Epidermal melanocyte (primary cell): ENCODE results near the gene HGD.
"Not testable (repeated sequence)": the region's sequence is repeated elsewhere in the genome, so short reads cannot be mapped to it uniquely, and the experiment has no call there.

Source experiments
- DNase-seq: peaks from one replicate; pipeline ENCODE4 v3.0.0; 2011; ENCODE audit warnings: low spot score; ENCODE audit not compliant: insufficient read length

HGD gene

GRCh38 chr3:120682095-120682681, at the start of gene HGD:
Gene HGD, minus strand, starts transcription at chr3:120682239. Its CDS starts 128 bp downstream, at chr3:120682111.
- no peak for DNase-seq

GRCh38 chr3:120730576-120731542, 48.8 kb upstream of the HGD start:
- no peak for DNase-seq

- DNase-seq: no peak
These were observed 44.8 kb upstream of the HGD start for GRCh38 chr3:120726791-120727190.

GRCh38 chr3:120719167-120719834, 37.3 kb upstream of the HGD start:
- DNase-seq: not testable (repeated sequence)

GRCh38 chr3:120713262-120713661, 31.2 kb upstream of the HGD start:
- DNase-seq: no peak

GRCh38 chr3:120710369-120710768, 28.3 kb upstream of the HGD start:
- no peak for DNase-seq

- no peak for DNase-seq
These were observed 26.4 kb upstream of the HGD start for GRCh38 chr3:120708408-120708807.

- no peak for DNase-seq
These were observed 24.9 kb upstream of the HGD start for GRCh38 chr3:120706950-120707349.

GRCh38 chr3:120705884-120706582, 24.0 kb upstream of the HGD start:
- DNase-seq: no peak

GRCh38 chr3:120699333-120699732, 17.3 kb upstream of the HGD start:
- no peak for DNase-seq

GRCh38 chr3:120693439-120694171, 11.6 kb upstream of the HGD start:
- no peak for DNase-seq

GRCh38 chr3:120689395-120689794, 7.4 kb upstream of the HGD start:
- no peak for DNase-seq

GRCh38 chr3:120688121-120688520, 6.1 kb upstream of the HGD start:
- DNase-seq: no peak

GRCh38 chr3:120685411-120685810, 3.4 kb upstream of the HGD start:
- no peak for DNase-seq

GRCh38 chr3:120684896-120685295, 2.9 kb upstream of the HGD start:
- DNase-seq: no peak

- DNase-seq: no peak
These were observed 1.7 kb upstream of the HGD start for GRCh38 chr3:120683671-120684301.

- DNase-seq: no peak
These were observed 1.2 kb upstream of the HGD start for GRCh38 chr3:120683213-120683612.

- no peak for DNase-seq
These were observed 467 bp downstream of the HGD start for GRCh38 chr3:120681506-120682038.

- DNase-seq: no peak
These were observed 1.0 kb downstream of the HGD start for GRCh38 chr3:120681018-120681417.
